Nephron progenitor cell (in vitro differentiated cells): ENCODE results near the gene MORF4L1.
"Not testable (repeated sequence)": the region's sequence is repeated elsewhere in the genome, so short reads cannot be mapped to it uniquely, and the experiment has no call there.

Experiments
- DNase-seq: peaks from one replicate; pipeline ENCODE4 v3.0.0; 2021
- H3K27ac Mint-ChIP-seq: 2 replicates; pipeline ENCODE4 v1.8.0; 2021; ENCODE audit warnings: mild to moderate bottlenecking, moderate library complexity, mixed read lengths
- H3K27me3 Mint-ChIP-seq: 2 replicates; pipeline ENCODE4 v1.8.0; 2021; ENCODE audit warnings: mild to moderate bottlenecking, low read depth, mixed read lengths; ENCODE audit not compliant: poor library complexity
- H3K36me3 Mint-ChIP-seq: 2 replicates; pipeline ENCODE4 v1.8.0; 2021; ENCODE audit warnings: low read depth, mixed read lengths
- H3K4me1 Mint-ChIP-seq: 2 replicates; pipeline ENCODE4 v1.8.0; 2021; ENCODE audit warnings: mixed read lengths
- H3K4me3 Mint-ChIP-seq: 2 replicates; pipeline ENCODE4 v1.8.0; 2021; ENCODE audit warnings: mild to moderate bottlenecking, moderate library complexity, mixed read lengths
- H3K9me3 Mint-ChIP-seq: 2 replicates; pipeline ENCODE4 v1.8.0; 2021; ENCODE audit warnings: mild to moderate bottlenecking, moderate library complexity, mixed read lengths
- CTCF ChIP-seq: fragments of 200-600 bp; sonication (generic); IDR thresholded peaks from 2 replicates; pipeline ENCODE4 v1.5.0; 2021; ENCODE audit warnings: antibody characterized with exemption

MORF4L1 gene

GRCh38 chr15:78836333-78836732, 36.4 kb upstream of the MORF4L1 start:
- no peak for TF ChIP-seq CTCF
- Mint-ChIP-seq H3K36me3 (no peaks in the 10 kb centered on the region), H3K27ac (no peak overlapping the region), H3K4me1 (peaks cover 6% of the 10 kb centered on the region), H3K4me3 (no peak overlapping the region), H3K27me3 (peaks cover 16% of the 10 kb centered on the region), H3K9me3 (no peaks in the 10 kb centered on the region)
- no peak for DNase-seq

GRCh38 chr15:78837131-78837530, 35.6 kb upstream of the MORF4L1 start:
- Mint-ChIP-seq H3K36me3 (no peaks in the 10 kb centered on the region), H3K27ac (no peak overlapping the region), H3K4me1 (peaks cover under 1% of the 10 kb centered on the region), H3K27me3 (peaks cover 17% of the 10 kb centered on the region), H3K4me3 (no peak overlapping the region), H3K9me3 (no peaks in the 10 kb centered on the region)
- no peak for TF ChIP-seq CTCF
- DNase-seq, result no peak

GRCh38 chr15:78837543-78837942, 35.1 kb upstream of the MORF4L1 start:
- no peak for TF ChIP-seq CTCF
- H3K9me3 Mint-ChIP-seq, result no peaks in the 10 kb centered on the region

GRCh38 chr15:78838489-78838888, 34.2 kb upstream of the MORF4L1 start:
- H3K27ac Mint-ChIP-seq, result no peak overlapping the region
- peaks cover 17% of the 10 kb centered on the region for H3K27me3 Mint-ChIP-seq
- TF ChIP-seq CTCF, result no peak
- no peaks in the 10 kb centered on the region for H3K9me3 Mint-ChIP-seq
- no peaks in the 10 kb centered on the region for H3K36me3 Mint-ChIP-seq
- H3K4me1 Mint-ChIP-seq, result no peaks in the 10 kb centered on the region
- no peak for DNase-seq
- no peak overlapping the region for H3K4me3 Mint-ChIP-seq

More at GRCh38 chr15:78837543-78837942, 35.1 kb upstream of the MORF4L1 start:
- H3K4me3 Mint-ChIP-seq, result no peak overlapping the region
- DNase-seq, result no peak
- no peaks in the 10 kb centered on the region for H3K4me1 Mint-ChIP-seq
- H3K27ac Mint-ChIP-seq, result no peak overlapping the region
- H3K36me3 Mint-ChIP-seq, result no peaks in the 10 kb centered on the region
- peaks cover 17% of the 10 kb centered on the region for H3K27me3 Mint-ChIP-seq

- not testable (repeated sequence) for DNase-seq, H3K4me3 Mint-ChIP-seq, H3K36me3 Mint-ChIP-seq, H3K27ac Mint-ChIP-seq, H3K4me1 Mint-ChIP-seq, H3K9me3 Mint-ChIP-seq
- peaks cover 17% of the 10 kb centered on the region for H3K27me3 Mint-ChIP-seq
Measured at GRCh38 chr15:78839151-78839550, 33.5 kb upstream of the MORF4L1 start.

- Mint-ChIP-seq H3K27ac (no peak overlapping the region), H3K27me3 (peaks cover 16% of the 10 kb centered on the region), H3K4me3 (no peak overlapping the region), H3K4me1 (no peaks in the 10 kb centered on the region), H3K9me3 (no peaks in the 10 kb centered on the region), H3K36me3 (no peaks in the 10 kb centered on the region)
- no peak for DNase-seq
- no peak for TF ChIP-seq CTCF
Measured at GRCh38 chr15:78840661-78841375, 31.9 kb upstream of the MORF4L1 start.
